Measurements from ENCODE around the gene RARB.

Gene RARB

DNA sequence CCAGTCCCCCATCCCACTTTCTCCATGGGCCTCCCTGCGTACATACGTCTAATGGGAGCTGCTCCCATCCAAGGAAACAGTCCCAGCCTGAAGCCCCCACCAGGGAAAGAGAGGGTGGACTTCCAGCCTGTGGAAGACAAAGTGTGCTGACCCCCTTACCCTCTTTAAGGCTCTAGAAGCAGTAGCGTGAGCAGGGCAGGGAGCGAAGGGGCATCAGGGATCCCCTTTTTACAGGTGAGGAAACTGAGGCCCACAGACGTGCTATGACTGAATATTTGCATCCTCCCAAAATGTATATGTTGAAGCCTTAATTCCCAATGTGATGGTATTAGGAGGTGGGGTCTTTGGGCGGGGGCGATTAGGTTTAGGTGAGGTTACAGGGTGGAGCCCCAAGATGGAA lies 153.3 kb downstream of the RARB start:
- DNase-seq: no peak

- DNase-seq: no peak
Measured at GRCh38 chr3:25581823-25582222, 153.8 kb downstream of the RARB start.

DNA sequence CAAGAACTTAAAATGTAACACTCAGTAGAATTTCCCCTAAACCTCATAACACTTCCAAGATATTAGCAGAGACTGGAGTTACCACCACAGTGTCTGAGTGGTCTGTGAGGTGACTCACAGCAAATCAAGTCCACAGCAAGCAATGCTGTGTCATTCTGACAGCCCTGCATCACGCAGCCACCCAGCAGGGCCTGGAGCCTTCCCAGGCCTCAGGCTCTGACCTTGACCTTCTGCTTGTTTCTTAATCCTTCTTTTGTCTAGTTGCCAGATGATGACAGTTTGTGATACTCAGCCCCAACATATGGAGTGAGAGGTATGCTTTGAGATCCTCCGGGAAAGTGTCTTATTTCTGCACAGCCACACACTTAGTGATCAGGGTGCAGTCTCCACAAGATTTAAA lies 154.2 kb downstream of the RARB start:
- DNase-seq: no peak

GRCh38 chr3:25583343-25583742 lies 155.3 kb downstream of the RARB start:
- no peak for DNase-seq

- peak; percentile 11 for DNase-seq
Measured at GRCh38 chr3:25584011-25584789, 156.1 kb downstream of the RARB start.

GRCh38 chr3:25585361-25586166 lies 157.5 kb downstream of the RARB start:
- peak; percentile 21 for DNase-seq

- peak; percentile 26 for DNase-seq
Measured at GRCh38 chr3:25586167-25586505, 158.1 kb downstream of the RARB start.

GRCh38 chr3:25586553-25586952 lies 158.5 kb downstream of the RARB start:
- DNase-seq: no peak

DNA sequence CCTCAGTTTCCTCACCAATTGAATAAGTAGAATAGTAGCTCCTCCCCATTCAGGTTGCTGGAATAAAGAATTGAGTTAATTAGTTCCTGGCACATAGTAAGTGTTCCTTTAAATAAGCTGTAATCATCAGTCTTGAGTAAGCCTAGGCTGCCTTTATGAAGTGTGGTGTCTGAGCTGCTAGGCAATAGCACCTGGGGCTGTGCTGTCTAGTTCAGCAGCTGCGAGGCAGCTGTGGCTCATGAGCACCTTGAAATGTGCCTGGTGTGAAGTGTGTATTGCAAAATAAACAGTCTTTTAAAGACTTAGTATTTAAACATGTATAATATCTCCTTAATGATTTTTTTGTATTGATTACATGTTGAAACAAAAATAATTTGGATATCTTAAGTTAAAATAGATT lies 159.0 kb downstream of the RARB start:
- peak; percentile 33 for DNase-seq

DNA sequence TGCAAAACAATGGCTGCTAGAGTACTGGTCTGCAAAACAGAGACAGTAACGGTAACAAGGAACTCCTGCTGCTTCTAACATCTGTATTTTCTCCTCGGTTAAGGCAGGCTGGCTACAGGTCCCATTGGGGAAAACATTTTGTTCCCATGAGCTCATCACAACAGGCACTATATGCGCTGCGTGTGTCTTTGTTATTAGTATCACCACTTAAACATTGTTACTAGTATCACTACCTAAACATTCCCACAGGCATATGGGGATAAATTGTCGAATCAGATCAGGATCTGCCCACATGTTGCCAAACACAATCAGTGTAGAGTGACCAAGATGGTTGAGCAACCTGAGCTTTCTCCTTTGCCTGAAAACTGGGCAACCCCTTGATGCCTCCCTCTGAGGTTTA lies 159.5 kb downstream of the RARB start:
- DNase-seq: peak; percentile 13

- DNase-seq: no peak
Measured at GRCh38 chr3:25587975-25588374, 159.9 kb downstream of the RARB start.

DNA sequence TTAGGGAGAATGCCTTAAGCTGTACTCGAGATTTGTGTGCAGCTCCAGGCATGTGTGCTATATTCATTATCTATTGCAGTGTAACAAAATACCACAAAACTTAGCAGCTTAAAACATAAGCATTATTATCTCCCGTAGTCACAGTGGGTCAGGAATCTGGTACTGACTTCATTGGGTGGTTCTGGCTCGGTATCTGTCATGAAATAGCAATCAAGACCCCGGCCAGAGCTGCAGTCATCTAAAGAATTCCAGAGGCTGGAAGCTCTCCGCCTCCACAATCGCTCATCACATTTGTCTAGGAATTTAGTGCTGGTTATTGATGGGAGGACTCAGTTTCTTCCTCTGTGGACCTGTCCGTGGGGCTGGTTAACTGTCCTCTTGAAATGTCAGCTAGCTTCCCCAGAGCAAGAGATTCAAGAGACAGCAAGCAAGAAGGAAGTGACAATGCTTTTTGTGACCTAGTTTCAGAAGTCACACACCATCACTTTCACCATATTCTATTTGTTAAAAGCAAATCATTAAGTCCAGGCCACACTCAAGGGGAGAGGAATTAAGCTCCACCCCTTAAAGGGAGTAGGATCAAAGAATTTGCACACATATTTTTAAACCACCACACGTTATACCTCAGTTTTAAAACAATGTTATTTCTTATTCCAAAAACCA lies 160.5 kb downstream of the RARB start:
- DNase-seq: no peak

DNA sequence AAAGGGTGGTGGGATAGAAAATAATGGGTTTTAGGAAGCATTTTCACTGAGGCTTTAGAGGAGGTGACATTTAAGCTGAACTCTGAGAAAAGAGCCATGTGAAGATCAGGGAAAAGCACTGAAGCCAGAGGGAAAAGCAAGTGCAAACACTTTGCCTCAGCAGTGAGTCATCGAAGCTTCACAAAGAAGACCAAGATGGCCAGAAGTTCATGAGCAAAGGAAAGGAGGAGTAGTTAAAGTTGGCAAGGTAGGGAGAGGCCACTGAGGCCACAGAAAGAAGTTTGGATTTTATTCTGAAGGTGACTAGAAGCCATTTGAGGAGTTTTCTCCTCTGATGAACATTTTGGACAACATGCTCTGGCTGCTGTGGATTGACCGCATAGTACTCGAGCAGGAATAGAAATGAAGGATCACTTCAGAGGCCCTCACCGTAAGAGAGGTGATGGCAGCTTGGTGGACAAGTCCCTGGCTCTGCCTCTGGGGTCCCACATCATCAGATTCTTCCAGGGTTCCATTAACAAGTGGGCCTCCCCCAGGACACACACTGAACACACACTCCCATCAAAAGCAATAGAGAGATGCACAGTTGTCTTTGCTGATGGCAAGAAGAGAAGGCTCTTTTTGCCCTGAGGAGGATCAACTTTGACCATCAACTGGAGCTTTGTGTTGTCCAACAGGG lies 161.2 kb downstream of the RARB start:
- no peak for DNase-seq

GRCh38 chr3:25589783-25590258 lies 161.8 kb downstream of the RARB start:
- no peak for DNase-seq

- DNase-seq: no peak
Measured at GRCh38 chr3:25592510-25592968, 164.5 kb downstream of the RARB start.

- no peak for DNase-seq
Measured at GRCh38 chr3:25593001-25593400, 164.9 kb downstream of the RARB start.

DNA sequence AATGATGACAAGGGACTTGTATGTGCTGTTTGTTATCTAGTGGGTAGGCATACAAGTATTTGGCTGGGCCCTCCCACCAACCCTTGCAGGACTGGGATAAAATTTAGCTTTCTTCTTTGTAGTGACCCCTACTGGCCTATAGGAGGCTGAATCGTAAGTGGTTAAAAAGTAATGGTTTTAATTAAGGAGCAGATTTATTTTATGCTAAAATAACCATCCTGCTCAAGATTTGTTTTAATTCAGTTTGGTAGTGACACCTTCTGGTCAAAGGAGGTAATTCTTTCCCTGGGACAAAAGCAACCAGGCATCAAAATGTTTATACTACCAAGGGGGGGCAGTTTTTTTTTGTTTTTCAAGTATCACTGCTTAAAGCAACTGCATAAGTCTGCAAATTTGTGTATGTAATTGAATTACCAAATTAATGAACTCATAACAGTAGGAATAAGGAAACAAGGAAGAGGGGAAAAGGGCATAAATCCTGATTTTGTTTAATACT lies 166.0 kb downstream of the RARB start:
- DNase-seq: no peak

DNA sequence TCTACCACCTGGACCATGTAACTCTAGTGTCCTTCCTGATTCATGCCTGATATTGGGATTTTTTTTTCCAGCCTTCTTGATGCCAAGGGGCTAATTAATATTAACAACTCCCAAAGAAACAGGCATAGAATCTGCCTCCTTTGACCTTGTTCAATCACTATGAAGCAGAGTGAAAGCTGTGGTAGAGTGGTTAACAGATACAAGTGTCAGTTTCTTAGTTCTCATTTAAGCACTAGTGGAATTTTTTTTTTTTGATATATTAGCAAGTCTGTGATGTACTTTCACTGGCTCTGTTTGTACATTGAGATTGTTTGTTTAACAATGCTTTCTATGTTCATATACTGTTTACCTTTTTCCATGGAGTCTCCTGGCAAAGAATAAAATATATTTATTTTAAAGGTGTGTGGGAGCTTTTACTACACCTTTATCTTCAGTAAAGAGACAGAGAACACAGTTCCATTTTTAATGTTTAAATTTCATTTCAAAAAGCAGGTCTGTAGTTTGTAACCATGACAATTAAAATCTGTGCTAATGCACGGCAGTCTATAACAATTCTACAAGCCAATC lies 169.6 kb downstream of the RARB start:
- no peak for DNase-seq

GRCh38 chr3:25603703-25604102 lies 175.6 kb downstream of the RARB start:
- no peak for DNase-seq

DNA sequence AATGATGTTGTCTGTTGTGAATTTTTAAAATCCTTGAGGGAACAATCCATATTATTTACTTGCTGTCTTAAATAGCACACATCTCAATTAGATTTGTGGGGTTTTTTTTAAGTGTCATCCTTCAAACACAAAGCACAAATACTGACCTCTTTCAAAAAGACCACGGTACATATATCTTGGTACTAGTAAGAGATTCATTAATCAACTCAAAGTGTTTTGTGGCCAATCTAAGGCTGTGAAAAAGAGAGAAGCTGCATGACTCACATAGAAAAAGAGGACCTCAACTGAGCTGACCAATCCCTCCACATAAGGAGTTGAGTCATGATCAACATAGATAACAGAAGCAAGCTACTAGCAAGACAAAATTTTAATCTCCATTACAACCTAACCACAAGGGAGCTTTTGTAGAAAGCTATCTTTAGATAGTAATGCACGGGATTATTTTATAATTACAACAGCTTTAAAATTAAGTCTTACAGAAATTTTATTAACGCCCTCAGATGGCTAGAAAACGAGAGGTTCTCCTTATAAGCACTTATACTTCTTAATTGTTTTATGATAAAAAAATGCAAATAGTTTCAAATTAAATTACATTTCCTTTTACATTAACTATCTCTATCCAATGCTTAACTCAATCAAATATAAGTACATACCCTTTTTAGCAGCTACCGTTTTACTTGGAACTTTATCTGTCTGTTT lies 176.2 kb downstream of the RARB start:
- no peak for DNase-seq

GRCh38 chr3:25610167-25610566 lies 182.1 kb downstream of the RARB start:
- no peak for DNase-seq

DNA sequence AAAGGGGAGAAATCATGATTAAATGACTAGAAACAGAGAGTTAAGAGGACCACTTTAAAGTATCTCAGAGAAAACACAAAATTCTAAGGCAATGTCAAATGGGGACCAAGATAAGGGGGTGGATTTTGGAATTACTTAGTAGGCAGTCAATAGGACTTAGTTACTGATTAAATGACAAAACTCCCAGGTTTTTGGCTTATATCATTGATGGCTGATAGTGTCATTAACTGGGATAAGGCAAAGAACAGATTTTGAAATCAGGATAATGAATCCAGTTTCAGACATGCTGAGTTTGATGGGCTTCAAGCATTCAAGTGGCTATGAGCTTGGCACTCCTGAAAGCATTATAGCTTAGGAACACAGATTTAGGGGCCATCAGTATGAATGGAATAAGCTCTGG lies 182.7 kb downstream of the RARB start:
- no peak for DNase-seq
